MCF 10A (cell line): ENCODE measurements around the gene TRAF3IP1. TPM values are rescaled to one million over a fixed set of nuclear protein-coding genes. Genes with fewer than 3 reads are reported as not detected.
A peak's percentile ranks its signal among the peaks of the same experiment; 100 is the strongest.

ENCODE experiments used
- BruUV-seq: library from RNA; stranded (reverse); fragments of 400-500 nt; replicated peaks from 2 replicates; lab custom pipeline; 2021; lab: Mats Ljungman, UMichigan
- CTCF ChIA-PET: fragments of 300-600 bp; sonication (Branson Sonifier 250); formaldehyde crosslinking; extraction: SDS; loops from one replicate; lab custom pipeline; 2021; ENCODE audit warnings: antibody characterized with exemption, inconsistent platforms; lab: Yijun Ruan, JAX
- POLR2A ChIA-PET: fragments of 300-600, 350-650 bp; sonication (Branson Sonifier 250); formaldehyde crosslinking; extraction: SDS; loops from one replicate; lab custom pipeline; 2020; ENCODE audit warnings: antibody characterized with exemption, inconsistent platforms; lab: Yijun Ruan, JAX
- DNase-seq: peaks from one replicate; pipeline ENCODE4 v3.0.0-alpha.2; 2018; ENCODE audit not compliant: unreplicated experiment
- H3K27ac Mint-ChIP-seq: one replicate; pipeline ENCODE4 v1.8.0; 2022; ENCODE audit warnings: mild to moderate bottlenecking, low read depth, mixed read lengths; ENCODE audit not compliant: unreplicated experiment
- H3K27me3 Mint-ChIP-seq: one replicate; pipeline ENCODE4 v1.8.0; 2022; ENCODE audit warnings: mixed read lengths; ENCODE audit not compliant: insufficient read depth, unreplicated experiment
- H3K36me3 Mint-ChIP-seq: one replicate; pipeline ENCODE4 v1.8.0; 2022; ENCODE audit warnings: mild to moderate bottlenecking, moderate library complexity, mixed read lengths; ENCODE audit not compliant: insufficient read depth, unreplicated experiment
- H3K4me1 Mint-ChIP-seq: one replicate; pipeline ENCODE4 v1.8.0; 2022; ENCODE audit warnings: mixed read lengths; ENCODE audit not compliant: insufficient read depth, unreplicated experiment
- H3K4me3 Mint-ChIP-seq: one replicate; pipeline ENCODE4 v1.8.0; 2022; ENCODE audit warnings: mild to moderate bottlenecking, moderate library complexity, mixed read lengths; ENCODE audit not compliant: unreplicated experiment
- H3K9me3 Mint-ChIP-seq: one replicate; pipeline ENCODE4 v1.8.0; 2022; ENCODE audit warnings: mixed read lengths; ENCODE audit not compliant: unreplicated experiment
- intact Hi-C: fragments of 100-400 bp; cut with micrococcal nuclease; formaldehyde crosslinking; loops from 2 replicates; pipeline ENCODE4 v1.14.1; 2022
- total RNA-seq: library from RNA; stranded (reverse); gene quantifications from 2 replicates; pipeline ENCODE4 v1.2.3, GENCODE V29; 2022
- TF ChIP-seq, protein P1 (sequence below): fragments of 200-600 bp; IDR thresholded peaks from one replicate; pipeline ENCODE4 v1.8.0; 2022; ENCODE audit warnings: antibody characterized with exemption, mild to moderate bottlenecking; ENCODE audit not compliant: unreplicated experiment

TRAF3IP1 gene
- total RNA-seq, 1 experiment from 2014 or later = 19.1 TPM

DNA sequence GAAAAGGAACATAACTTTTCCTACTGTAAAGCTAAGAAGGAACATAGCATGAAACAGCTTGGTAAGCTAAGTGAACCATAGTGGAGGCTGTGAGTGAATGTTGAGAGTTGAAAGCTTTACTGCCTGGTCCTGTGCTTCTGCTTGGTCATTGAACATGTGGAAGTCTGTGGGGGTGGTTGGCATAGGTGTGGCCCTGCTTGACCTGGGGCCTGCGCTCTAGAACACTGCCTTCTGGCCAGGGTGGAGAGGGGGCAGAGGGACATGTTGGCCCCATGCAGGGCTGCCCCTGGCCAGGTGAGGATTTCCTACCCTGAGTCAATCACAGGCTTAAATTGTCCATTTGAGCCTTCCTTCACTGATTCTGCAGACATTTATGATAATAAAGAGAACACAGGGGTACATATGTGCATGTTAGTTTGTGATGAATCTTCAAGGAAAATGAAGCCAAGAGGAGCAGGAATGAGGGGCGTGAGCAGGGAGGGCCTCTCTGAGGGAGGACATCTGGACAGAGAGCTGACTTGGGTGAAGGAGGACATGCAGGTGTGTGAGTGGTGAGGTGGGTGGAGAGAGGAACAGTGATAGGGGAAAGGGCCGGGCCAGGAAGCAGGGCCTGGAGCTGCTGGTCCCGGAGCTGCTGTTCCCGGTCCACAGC is 16.6 kb downstream of the TRAF3IP1 start:
- Mint-ChIP-seq H3K27ac (peak overlapping the region; percentile 62), H3K4me1 (peaks cover 16% of the 10 kb centered on the region), H3K9me3 (no peaks in the 10 kb centered on the region), H3K27me3 (no peaks in the 10 kb centered on the region), H3K36me3 (peaks cover 54% of the 10 kb centered on the region), H3K4me3 (no peak overlapping the region)
- TF ChIP-seq, protein P1, sequence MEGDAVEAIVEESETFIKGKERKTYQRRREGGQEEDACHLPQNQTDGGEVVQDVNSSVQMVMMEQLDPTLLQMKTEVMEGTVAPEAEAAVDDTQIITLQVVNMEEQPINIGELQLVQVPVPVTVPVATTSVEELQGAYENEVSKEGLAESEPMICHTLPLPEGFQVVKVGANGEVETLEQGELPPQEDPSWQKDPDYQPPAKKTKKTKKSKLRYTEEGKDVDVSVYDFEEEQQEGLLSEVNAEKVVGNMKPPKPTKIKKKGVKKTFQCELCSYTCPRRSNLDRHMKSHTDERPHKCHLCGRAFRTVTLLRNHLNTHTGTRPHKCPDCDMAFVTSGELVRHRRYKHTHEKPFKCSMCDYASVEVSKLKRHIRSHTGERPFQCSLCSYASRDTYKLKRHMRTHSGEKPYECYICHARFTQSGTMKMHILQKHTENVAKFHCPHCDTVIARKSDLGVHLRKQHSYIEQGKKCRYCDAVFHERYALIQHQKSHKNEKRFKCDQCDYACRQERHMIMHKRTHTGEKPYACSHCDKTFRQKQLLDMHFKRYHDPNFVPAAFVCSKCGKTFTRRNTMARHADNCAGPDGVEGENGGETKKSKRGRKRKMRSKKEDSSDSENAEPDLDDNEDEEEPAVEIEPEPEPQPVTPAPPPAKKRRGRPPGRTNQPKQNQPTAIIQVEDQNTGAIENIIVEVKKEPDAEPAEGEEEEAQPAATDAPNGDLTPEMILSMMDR = no peak
- CTCF ChIA-PET = interaction anchor here (0.6 to 1.2 kb wide), 5 partner anchors 21 to 770 kb away, joined by 3 to 4 read pairs (median 3); no protein-coding TSS in a partner anchor
- DNase-seq = no peak
- no TSS peak for BruUV-seq
- intact Hi-C loops = no loop called here
- POLR2A ChIA-PET = interaction anchor here (0.6 to 2.2 kb wide), 3 partner anchors 48 to 371 kb away, joined by 3 to 6 read pairs (median 3); partner anchors contain the start of gene PER2

DNA sequence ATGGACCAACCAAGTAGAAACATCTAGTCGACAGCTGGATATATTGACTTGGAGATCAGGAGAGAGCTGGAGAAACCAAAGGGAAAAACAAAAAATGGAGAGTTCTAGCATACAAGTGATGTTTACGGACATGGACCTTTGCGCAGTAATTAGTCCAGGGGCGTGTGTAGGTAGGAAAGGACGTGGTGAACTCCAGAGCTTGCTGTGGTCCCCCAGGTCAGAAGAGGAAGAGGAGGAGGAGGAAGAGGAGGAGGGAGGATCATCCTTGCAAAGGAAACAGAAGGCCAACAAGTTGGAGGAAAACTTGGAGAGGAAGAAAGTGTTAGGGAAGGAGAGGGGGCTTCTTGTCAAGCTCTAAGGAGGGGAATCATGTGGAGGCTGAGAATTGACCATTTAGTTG is 17.5 kb downstream of the TRAF3IP1 start:
- DNase-seq = no peak
- no TSS peak for BruUV-seq
- H3K36me3 Mint-ChIP-seq = peaks cover 47% of the 10 kb centered on the region
- ChIA-PET POLR2A (interaction anchor here (0.6 to 2.2 kb wide), 6 partner anchors 16 to 513 kb away, joined by 3 to 6 read pairs (median 3); partner anchors contain the start of gene PER2), CTCF (interaction anchor here (0.6 to 1.1 kb wide), 5 partner anchors 20 to 1191 kb away, joined by 3 to 4 read pairs (median 4); no protein-coding TSS in a partner anchor)
- no peak overlapping the region for H3K4me3 Mint-ChIP-seq
- no peaks in the 10 kb centered on the region for H3K27me3 Mint-ChIP-seq
- TF ChIP-seq, protein P1 = no peak
- no peak overlapping the region for H3K27ac Mint-ChIP-seq
- intact Hi-C loops = no loop called here
- no peaks in the 10 kb centered on the region for H3K9me3 Mint-ChIP-seq
- H3K4me1 Mint-ChIP-seq = peaks cover 16% of the 10 kb centered on the region

DNA sequence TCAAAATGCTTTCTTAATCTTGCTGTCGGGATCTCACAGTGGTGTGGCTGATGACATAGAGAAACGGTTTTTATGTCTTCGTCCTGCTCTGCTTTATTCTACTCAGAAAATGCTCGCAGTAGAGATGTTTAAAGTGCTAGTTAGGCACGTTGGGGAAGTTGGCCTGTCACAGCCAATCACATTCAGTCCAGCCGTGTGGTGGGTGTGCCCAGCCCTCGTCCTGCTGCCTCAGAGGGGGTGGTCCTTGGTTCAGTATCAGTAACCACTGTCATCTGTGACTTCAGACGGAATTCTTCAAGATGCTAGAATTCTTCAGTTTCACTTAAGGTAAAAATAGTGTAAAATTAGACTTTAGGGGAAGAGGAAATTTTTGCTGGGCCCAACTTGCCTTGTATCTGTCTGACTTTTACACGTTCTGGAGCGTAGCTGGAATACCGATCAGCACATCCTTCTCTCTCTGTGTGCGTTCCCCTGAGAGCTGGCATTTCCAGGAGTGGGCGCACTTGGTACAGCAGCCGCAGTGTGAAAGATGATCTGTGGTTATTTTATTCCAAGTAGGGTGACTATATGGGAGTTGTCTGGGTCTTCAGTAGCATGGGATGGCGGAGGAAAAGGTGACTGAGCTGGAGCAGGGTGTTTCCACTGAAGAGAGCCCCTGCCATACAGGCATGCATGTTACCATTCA is 18.5 kb downstream of the TRAF3IP1 start:
- POLR2A ChIA-PET = interaction anchor here (0.7 to 2.2 kb wide), 4 partner anchors 49 to 512 kb away, joined by 3 to 6 read pairs (median 4); partner anchors contain the start of gene PER2
- H3K27ac Mint-ChIP-seq = no peak overlapping the region
- CTCF ChIA-PET = interaction anchor here (0.5 to 1.1 kb wide), 6 partner anchors 11 to 672 kb away, joined by 3 to 4 read pairs (median 4); no protein-coding TSS in a partner anchor
- no peak overlapping the region for H3K4me3 Mint-ChIP-seq
- peaks cover 47% of the 10 kb centered on the region for H3K36me3 Mint-ChIP-seq
- BruUV-seq = no TSS peak
- no peaks in the 10 kb centered on the region for H3K27me3 Mint-ChIP-seq
- H3K4me1 Mint-ChIP-seq = peaks cover 16% of the 10 kb centered on the region
- no peak for DNase-seq
- H3K9me3 Mint-ChIP-seq = no peaks in the 10 kb centered on the region
- intact Hi-C loops = no loop called here
- TF ChIP-seq, protein P1 = no peak

DNA sequence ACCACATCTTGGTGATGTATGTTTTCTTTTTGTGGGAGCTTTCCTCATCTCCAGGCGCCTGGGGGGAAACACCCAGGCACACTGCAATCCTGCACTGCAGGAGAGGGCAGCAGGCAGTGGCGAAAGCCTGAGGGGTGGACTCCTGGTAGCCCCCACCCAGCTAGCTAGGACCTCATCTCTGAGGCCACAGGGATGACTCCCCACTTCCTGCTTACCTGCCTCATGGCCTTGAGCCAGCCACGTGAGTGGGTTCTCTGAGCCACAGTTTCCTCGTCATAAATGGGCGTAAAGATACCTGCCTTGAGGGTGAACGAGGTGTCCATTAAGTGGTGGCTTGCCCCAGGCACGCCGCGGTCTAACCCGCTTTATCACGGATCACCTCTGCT is 19.1 kb downstream of the TRAF3IP1 start:
- Mint-ChIP-seq H3K27ac (no peak overlapping the region), H3K4me1 (peaks cover 16% of the 10 kb centered on the region), H3K27me3 (no peaks in the 10 kb centered on the region), H3K36me3 (peaks cover 41% of the 10 kb centered on the region), H3K4me3 (no peak overlapping the region), H3K9me3 (no peaks in the 10 kb centered on the region)
- ChIA-PET POLR2A (interaction anchor here (0.7 to 1.2 kb wide), 2 partner anchors 52 to 53 kb away, joined by 3 to 4 read pairs; no protein-coding TSS in a partner anchor), CTCF (interaction anchor here (0.5 to 1.1 kb wide), 6 partner anchors 11 to 671 kb away, joined by 3 to 5 read pairs (median 4); no protein-coding TSS in a partner anchor)
- BruUV-seq = no TSS peak
- intact Hi-C loops = no loop called here
- TF ChIP-seq, protein P1 = no peak
- peak; percentile 34 for DNase-seq
